GM21619 (cell line): ENCODE measurements around the gene ECHS1.

Experiments used
- ATAC-seq: cut with Tn5 transposase; IDR thresholded peaks from one replicate; pipeline ENCODE4 v1.9.1; 2021; ENCODE audit not compliant: unreplicated experiment

ECHS1 gene

GRCh38 chr10:133361227-133361626 is 11.9 kb downstream of the ECHS1 start:
- ATAC-seq, result no peak

- ATAC-seq, result no peak
Observed at GRCh38 chr10:133359972-133360610, 13.1 kb downstream of the ECHS1 start.

- ATAC-seq, result no peak
Observed at GRCh38 chr10:133359554-133359971, 13.6 kb downstream of the ECHS1 start.

GRCh38 chr10:133358925-133359310 is 14.2 kb downstream of the ECHS1 start:
- no peak for ATAC-seq

- ATAC-seq, result no peak
Observed at GRCh38 chr10:133358162-133358924, 14.8 kb downstream of the ECHS1 start.

- ATAC-seq, result peak; percentile 66
Observed at GRCh38 chr10:133357285-133358161, 15.6 kb downstream of the ECHS1 start, which contains the start of gene FUOM. Gene FUOM, minus strand, starts transcription at chr10:133358019. Its CDS starts 12 bp downstream, at chr10:133358007.

- ATAC-seq, result no peak
Observed at GRCh38 chr10:133356549-133357284, 16.4 kb downstream of the ECHS1 start.

- ATAC-seq, result no peak
Observed at GRCh38 chr10:133355991-133356390, 17.2 kb downstream of the ECHS1 start.

GRCh38 chr10:133355266-133355665 is 17.9 kb downstream of the ECHS1 start:
- ATAC-seq, result no peak

GRCh38 chr10:133354672-133355240 is 18.4 kb downstream of the ECHS1 start:
- no peak for ATAC-seq

- ATAC-seq, result no peak
Observed at GRCh38 chr10:133353988-133354605, 19.1 kb downstream of the ECHS1 start.

- ATAC-seq, result no peak
Observed at GRCh38 chr10:133353202-133353959, 19.8 kb downstream of the ECHS1 start.

GRCh38 chr10:133351408-133352318 is 21.5 kb downstream of the ECHS1 start:
- no peak for ATAC-seq

GRCh38 chr10:133350950-133351329 is 22.2 kb downstream of the ECHS1 start:
- no peak for ATAC-seq

- no peak for ATAC-seq
Observed at GRCh38 chr10:133350283-133350949, 22.7 kb downstream of the ECHS1 start.

- no peak for ATAC-seq
Observed at GRCh38 chr10:133349577-133350011, 23.6 kb downstream of the ECHS1 start.

- ATAC-seq, result no peak
Observed at GRCh38 chr10:133349160-133349568, 24.0 kb downstream of the ECHS1 start.
